Sigmoid colon (tissue), 4 donors: ENCODE measurements around the gene EBNA1BP2.

Experiments used
- EP300 ChIP-seq, 4 donors: sonication (generic); formaldehyde crosslinking; IDR thresholded peaks; one replicate each; pipeline ENCODE4 v1.6.1; 2017; ENCODE audit warnings: antibody characterized with exemption in 4 of 4
- POLR2A ChIP-seq, 2 donors: fragments of 450-650 bp; IDR thresholded peaks; one replicate each; pipeline ENCODE4 v1.6.1; 2016; ENCODE audit warnings: antibody characterized with exemption in 2 of 2, mild to moderate bottlenecking in 2 of 2, moderate library complexity in 2 of 2
- POLR2AphosphoS5 ChIP-seq, 4 donors: sonication (generic); formaldehyde crosslinking; IDR thresholded peaks; one replicate each; pipeline ENCODE4 v1.6.1; 2017; ENCODE audit warnings: antibody characterized with exemption in 4 of 4
- TF ChIP-seq, protein P1 (sequence below), 4 experiments: fragments of 450-650 bp in 3 of 4; fragments of 200-600 bp in 1 of 4; IDR thresholded peaks; one replicate each; pipeline ENCODE4 v1.5.1; 2016 to 2019; ENCODE audit warnings: antibody characterized with exemption in 4 of 4, mild to moderate bottlenecking in 3 of 4, moderate library complexity in 2 of 4

GRCh38 chr1:43207229-43207853, 35.3 kb upstream of the EBNA1BP2 start:
- no peak for TF ChIP-seq POLR2A (IDR thresholded peaks at IDR 0.05)
- TF ChIP-seq, protein P1, sequence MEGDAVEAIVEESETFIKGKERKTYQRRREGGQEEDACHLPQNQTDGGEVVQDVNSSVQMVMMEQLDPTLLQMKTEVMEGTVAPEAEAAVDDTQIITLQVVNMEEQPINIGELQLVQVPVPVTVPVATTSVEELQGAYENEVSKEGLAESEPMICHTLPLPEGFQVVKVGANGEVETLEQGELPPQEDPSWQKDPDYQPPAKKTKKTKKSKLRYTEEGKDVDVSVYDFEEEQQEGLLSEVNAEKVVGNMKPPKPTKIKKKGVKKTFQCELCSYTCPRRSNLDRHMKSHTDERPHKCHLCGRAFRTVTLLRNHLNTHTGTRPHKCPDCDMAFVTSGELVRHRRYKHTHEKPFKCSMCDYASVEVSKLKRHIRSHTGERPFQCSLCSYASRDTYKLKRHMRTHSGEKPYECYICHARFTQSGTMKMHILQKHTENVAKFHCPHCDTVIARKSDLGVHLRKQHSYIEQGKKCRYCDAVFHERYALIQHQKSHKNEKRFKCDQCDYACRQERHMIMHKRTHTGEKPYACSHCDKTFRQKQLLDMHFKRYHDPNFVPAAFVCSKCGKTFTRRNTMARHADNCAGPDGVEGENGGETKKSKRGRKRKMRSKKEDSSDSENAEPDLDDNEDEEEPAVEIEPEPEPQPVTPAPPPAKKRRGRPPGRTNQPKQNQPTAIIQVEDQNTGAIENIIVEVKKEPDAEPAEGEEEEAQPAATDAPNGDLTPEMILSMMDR (IDR thresholded peaks at IDR 0.05): no peak
- TF ChIP-seq POLR2AphosphoS5 (IDR thresholded peaks at IDR 0.05): no peak
- no peak for TF ChIP-seq EP300 (IDR thresholded peaks at IDR 0.05)
